ENCODE data around the gene DHX57.

DNA sequence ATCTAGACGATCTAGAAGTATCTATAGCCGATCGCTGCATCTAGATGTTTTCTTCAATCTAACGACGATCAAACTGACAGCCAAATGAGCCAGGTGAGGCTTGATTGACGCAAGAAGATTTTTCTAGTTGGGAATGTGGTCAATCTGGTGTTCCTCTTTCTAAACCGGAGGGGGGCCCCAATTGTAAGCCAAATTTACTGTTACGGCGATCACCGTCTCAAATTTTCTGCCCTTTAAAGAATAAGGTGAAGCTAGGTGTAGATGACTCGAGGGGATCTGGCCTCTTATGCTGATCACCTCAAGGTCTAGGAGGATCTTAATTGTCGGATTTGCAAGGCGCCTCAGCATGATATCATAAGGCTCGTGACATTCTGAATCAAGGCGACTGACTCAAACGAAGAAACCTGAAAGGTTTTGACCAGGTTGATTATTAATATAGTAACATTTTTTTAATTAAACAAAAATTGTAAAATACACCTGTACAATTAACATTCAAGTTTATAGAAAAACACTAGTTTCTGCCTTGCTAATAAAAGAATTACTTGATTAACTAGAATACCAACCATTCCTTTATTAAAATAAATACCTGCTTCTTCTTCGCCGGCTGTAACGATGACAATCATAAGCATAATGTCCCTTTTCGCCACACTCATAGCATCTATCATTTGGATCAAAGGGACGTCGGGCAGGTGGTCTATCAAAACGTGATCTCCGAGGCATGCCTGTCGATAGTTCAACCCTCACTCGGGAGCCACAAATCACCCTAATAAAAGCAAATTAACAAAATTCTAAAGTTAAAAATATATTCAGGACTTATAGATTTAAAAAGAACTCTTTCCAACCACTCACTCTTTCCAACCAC is 126.6 kb downstream of the DHX57 start:
- TF ChIP-seq, protein P1, sequence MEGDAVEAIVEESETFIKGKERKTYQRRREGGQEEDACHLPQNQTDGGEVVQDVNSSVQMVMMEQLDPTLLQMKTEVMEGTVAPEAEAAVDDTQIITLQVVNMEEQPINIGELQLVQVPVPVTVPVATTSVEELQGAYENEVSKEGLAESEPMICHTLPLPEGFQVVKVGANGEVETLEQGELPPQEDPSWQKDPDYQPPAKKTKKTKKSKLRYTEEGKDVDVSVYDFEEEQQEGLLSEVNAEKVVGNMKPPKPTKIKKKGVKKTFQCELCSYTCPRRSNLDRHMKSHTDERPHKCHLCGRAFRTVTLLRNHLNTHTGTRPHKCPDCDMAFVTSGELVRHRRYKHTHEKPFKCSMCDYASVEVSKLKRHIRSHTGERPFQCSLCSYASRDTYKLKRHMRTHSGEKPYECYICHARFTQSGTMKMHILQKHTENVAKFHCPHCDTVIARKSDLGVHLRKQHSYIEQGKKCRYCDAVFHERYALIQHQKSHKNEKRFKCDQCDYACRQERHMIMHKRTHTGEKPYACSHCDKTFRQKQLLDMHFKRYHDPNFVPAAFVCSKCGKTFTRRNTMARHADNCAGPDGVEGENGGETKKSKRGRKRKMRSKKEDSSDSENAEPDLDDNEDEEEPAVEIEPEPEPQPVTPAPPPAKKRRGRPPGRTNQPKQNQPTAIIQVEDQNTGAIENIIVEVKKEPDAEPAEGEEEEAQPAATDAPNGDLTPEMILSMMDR (IDR thresholded peaks at IDR 0.05), result no peak
- TF ChIP-seq ZFX (IDR thresholded peaks at IDR 0.05; ENCODE audit: borderline replicate concordance), result no peak
